GM18526 (cell line): ENCODE results near the gene TMEM272.

Source experiments
- POLR2A ChIP-seq: IDR thresholded peaks from 3 replicates; pipeline ENCODE4 v1.6.1; 2011; ENCODE audit not compliant: insufficient read length; ENCODE audit errors: extremely low read depth

Gene TMEM272

DNA sequence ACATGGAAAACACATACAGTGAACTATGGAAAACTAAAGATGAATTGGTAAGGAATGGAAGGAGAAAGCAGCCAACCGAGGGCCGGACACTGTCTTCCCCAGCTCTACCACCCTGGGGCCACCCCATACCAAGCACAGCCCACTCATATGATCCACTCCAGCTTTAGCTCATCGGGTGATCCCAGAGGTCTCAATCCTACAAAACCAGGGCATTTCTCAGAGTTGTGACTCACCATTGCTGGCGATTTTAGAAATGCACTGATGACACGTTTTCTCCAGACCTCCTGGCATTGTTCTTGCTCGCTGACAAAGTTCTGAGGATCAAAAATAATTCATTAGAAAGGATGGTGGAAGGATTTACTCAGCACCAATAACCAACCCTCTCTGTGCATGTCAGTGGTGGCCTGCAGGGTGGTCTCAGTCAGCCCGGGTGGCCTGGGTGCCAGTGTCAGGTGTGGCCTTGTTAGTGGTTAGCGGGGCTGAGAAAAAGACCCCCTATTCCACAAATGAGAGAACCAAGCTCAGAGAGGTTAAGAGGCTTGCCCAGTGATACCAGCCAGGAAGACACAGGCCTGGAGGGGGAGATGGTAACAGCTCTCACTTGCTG is 6.6 kb downstream of the TMEM272 start:
- no peak for TF ChIP-seq POLR2A

DNA sequence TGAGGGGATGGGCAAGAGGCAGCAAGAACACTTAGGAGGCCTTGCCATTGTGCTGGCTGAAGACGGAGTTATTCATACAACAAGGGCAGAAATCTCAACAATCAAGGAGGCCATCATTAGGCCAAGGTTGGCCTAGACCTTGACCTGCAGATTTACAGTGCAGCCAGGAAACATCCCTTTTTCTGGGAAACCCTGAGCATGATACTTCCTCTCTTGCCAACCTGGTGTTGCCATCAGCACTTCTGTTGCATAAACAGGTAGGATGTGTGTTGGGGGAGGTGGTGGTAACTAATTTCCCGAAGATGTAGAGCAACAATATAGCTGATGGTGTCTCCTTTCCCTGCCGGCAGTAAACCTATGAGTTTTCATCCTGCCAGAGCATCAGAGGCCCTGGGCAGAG is 8.0 kb downstream of the TMEM272 start:
- TF ChIP-seq POLR2A: no peak

- no peak for TF ChIP-seq POLR2A
Measured at GRCh38 chr13:51834581-51835171, 10.3 kb downstream of the TMEM272 start.

DNA sequence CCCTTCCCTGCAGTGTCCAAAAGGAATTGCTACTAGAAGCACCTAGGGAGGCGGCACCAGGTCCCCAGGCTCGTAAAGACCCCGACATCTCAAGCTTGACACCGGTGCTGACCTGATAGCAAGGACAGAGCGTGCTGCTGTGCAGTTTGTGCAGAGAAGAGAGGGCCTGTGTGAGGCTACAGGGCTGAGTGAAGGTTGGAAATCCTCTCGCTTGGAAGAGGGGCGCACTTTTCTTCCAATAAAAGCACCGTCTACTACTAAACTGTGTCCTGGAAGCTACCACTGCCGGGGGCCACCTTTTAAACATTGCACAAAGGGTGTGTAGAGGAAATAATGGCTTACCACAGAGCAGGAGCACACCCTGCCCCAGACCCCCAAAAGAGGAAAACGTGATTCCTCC is 11.0 kb downstream of the TMEM272 start:
- TF ChIP-seq POLR2A: no peak

GRCh38 chr13:51832471-51833152 is 12.4 kb downstream of the TMEM272 start:
- TF ChIP-seq POLR2A: no peak

DNA sequence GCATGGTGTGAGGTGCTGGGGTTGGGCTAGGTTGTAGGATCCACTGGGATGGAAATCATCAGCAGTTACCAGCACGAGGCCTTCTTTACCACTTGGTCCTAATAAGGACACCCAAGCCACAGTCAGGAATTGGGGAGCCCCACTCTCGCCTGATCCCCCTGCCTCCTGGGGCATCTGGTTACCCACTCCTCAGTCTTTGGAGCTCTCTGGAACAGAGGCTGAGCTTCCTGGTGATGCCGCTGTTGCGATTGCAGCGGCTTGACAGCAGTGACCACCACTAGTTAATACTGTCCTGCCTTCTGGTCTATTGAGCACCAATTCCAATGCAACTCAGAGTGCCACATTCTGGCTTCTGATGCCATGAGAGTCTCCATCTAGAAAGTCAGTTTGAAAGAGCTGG is 13.5 kb downstream of the TMEM272 start:
- no peak for TF ChIP-seq POLR2A

DNA sequence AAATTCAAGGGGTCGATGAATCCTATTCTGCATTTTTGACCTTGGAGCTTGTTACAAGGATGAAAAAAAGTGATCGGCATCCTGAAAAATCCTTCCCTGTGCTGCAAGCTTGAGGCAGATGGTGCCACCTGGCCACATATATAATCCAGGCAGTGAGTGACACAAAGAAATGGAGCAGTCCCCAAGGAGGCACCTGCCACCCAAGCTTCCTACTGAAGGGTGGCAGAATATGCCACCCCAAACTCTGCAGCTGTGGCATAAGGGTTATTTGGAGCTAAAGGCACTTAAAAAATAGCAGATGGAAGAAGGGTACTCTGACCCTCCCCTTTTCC is 15.4 kb downstream of the TMEM272 start:
- no peak for TF ChIP-seq POLR2A

- no peak for TF ChIP-seq POLR2A
Measured at GRCh38 chr13:51828730-51829567, 16.0 kb downstream of the TMEM272 start.

GRCh38 chr13:51827254-51827653 is 17.7 kb downstream of the TMEM272 start:
- no peak for TF ChIP-seq POLR2A

- TF ChIP-seq POLR2A: no peak
Measured at GRCh38 chr13:51826606-51827005, 18.4 kb downstream of the TMEM272 start.

DNA sequence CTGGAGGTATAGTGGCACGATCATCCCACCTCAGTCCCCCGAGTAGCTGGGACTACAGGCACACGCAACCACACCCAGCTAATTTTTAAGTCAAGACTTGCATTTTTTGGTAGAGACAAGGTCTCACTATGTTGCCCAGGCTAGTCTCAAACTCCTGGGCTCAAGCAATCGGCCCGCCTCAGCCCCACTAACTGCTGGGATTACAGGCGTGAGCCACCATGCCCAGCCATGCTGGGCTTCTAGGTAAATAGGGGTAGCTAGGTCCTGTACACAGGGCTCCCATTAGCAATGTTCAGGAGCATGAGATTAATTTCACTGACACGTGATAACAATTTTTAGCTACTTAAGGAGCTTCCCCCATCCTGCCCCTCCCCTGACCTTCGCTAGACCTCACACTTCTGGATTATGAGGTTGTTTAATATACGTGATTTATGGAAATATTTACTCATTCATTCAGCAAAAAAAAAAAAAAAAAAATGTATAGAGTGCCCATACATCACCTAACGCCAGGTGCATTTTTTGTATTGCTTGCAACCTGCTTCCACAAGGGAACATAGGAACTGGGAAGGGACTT is 19.2 kb downstream of the TMEM272 start:
- no peak for TF ChIP-seq POLR2A

DNA sequence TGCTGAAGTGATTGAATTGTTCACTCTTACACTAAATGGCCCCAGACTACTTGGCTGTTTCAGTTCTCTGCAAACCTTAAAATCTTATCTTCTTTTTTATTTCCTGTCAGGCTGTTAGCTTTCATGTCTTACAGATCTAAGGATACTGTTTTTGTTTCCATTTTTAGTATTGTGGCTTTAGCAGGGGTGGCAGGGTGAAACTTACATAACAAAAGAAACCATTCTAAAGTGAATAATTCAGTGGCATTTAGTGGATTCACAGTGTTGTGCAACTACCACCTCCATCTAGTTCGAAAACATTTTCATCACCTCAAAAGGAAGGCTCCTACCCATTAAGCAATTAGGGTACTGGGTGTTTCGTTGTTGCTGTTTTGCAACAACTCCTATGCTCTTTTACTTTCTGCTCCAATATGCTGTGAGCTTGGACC is 19.8 kb downstream of the TMEM272 start:
- TF ChIP-seq POLR2A: no peak

- TF ChIP-seq POLR2A: no peak
Measured at GRCh38 chr13:51823863-51824262, 21.1 kb downstream of the TMEM272 start.

- TF ChIP-seq POLR2A: no peak
Measured at GRCh38 chr13:51823359-51823758, 21.6 kb downstream of the TMEM272 start.

DNA sequence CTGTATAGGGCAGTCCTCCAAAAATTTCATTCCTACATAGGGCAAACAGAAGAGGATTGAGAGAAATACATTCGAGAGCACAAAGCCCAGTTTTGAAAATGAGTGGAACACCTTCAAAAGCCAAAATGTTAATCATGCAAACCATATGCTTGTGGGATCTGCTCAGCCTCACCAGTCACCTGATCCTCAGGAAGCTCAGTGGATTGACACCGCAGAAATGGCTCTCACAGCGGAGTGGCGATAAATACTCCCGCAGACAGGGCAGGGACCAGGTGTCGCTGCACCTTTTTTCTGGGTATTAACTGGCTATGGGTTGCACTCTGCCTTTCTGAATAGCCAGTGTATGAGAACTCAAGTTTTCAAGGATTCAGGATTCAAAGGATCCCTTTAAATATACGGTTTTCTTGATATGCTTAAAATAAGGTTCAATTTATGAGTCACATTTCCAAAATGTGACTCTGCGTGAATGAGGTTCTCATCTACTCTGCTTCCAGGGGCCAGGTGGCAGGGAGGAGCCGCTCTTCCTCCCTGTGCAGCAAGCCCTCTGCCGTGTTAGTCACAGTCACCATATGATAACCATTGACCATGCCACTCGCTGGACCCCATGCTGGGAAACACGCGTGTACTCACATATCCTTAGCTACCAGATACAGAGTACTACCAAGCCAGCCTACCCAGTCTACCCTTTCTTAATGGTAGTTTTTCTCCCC is 22.7 kb downstream of the TMEM272 start:
- no peak for TF ChIP-seq POLR2A
